Keratinocyte (primary cell): ENCODE results near the gene KCNJ3. TPM values are rescaled to one million over a fixed set of nuclear protein-coding genes. Genes with fewer than 3 reads are reported as not detected.

Experiments used
- DNase-seq: peaks from one replicate; pipeline ENCODE4 v3.0.0-alpha.2; 2011; ENCODE audit warnings: low read depth, missing footprints, low spot score
- FAIRE-seq: peaks from 2 replicates; lab custom pipeline; 2011; peaks lifted over from hg19 to GRCh38; lab: Jason Lieb, UNC
- H2AFZ ChIP-seq: 2 replicates; pipeline ENCODE4 v1.6.0; 2012; ENCODE audit warnings: low read length, control low read depth, inconsistent platforms; ENCODE audit not compliant: control insufficient read depth
- H3K27ac ChIP-seq: 2 replicates; pipeline ENCODE4 v1.5.1; 2011; ENCODE audit warnings: low read length; ENCODE audit not compliant: control insufficient read depth, insufficient read depth
- H3K27me3 ChIP-seq: 3 replicates; pipeline ENCODE4 v1.6.0; 2011; ENCODE audit warnings: low read length; ENCODE audit not compliant: control insufficient read depth, insufficient read depth; ENCODE audit errors: extremely low read depth
- H3K36me3 ChIP-seq, 2 experiments: 2 replicates in 1 of 2; 3 replicates in 1 of 2; pipeline ENCODE4 v1.5.1; 2011; ENCODE audit warnings: low read length in 2 of 2, mild to moderate bottlenecking in 1 of 2; ENCODE audit not compliant: control insufficient read depth in 2 of 2, insufficient read depth in 2 of 2; ENCODE audit errors: extremely low read depth in 1 of 2
- H3K4me1 ChIP-seq: 3 replicates; pipeline ENCODE4 v1.5.1; 2011; ENCODE audit warnings: low read length; ENCODE audit not compliant: control insufficient read depth, insufficient read depth; ENCODE audit errors: extremely low read depth
- H3K4me2 ChIP-seq: 3 replicates; pipeline ENCODE4 v1.6.0; 2011; ENCODE audit warnings: low read depth, low read length; ENCODE audit not compliant: control insufficient read depth, insufficient read depth; ENCODE audit errors: extremely low read depth
- H3K4me3 ChIP-seq, 3 experiments: fragments of 200-600 bp in 1 of 3; sonication (generic) in 1 of 3; 2 replicates in 2 of 3; 3 replicates in 1 of 3; pipeline ENCODE4 v1.5.1; 2011 to 2016; ENCODE audit warnings: low read length in 3 of 3, mild to moderate bottlenecking in 3 of 3, control low read depth in 2 of 3, inconsistent platforms in 1 of 3, low read depth in 1 of 3, mixed read lengths in 1 of 3, mixed run types in 1 of 3, moderate library complexity in 1 of 3; ENCODE audit not compliant: control insufficient read depth in 2 of 3, insufficient read depth in 2 of 3; ENCODE audit errors: extremely low read depth in 1 of 3
- H3K79me2 ChIP-seq: 2 replicates; pipeline ENCODE4 v1.6.0; 2012; ENCODE audit warnings: low read length; ENCODE audit not compliant: control insufficient read depth, insufficient read depth
- H3K9ac ChIP-seq: 3 replicates; pipeline ENCODE4 v1.6.0; 2011; ENCODE audit warnings: low read length; ENCODE audit not compliant: control insufficient read depth, insufficient read depth; ENCODE audit errors: extremely low read depth
- H3K9me1 ChIP-seq: 3 replicates; pipeline ENCODE4 v1.6.0; 2011; ENCODE audit warnings: low read length; ENCODE audit not compliant: control insufficient read depth, insufficient read depth; ENCODE audit errors: extremely low read depth
- H3K9me3 ChIP-seq: 2 replicates; pipeline ENCODE4 v1.5.1; 2012; ENCODE audit warnings: low read depth, low read length; ENCODE audit not compliant: control insufficient read depth
- H4K20me1 ChIP-seq: 3 replicates; pipeline ENCODE4 v1.6.0; 2011; ENCODE audit warnings: low read length; ENCODE audit not compliant: control insufficient read depth, insufficient read depth; ENCODE audit errors: extremely low read depth
- EZH2 ChIP-seq: IDR thresholded peaks from one replicate; pipeline ENCODE4 v1.6.1; 2012; ENCODE audit warnings: inconsistent platforms, mild to moderate bottlenecking, low read length, moderate library complexity
- dilution Hi-C: fragments of 300-500 bp; cut with MboI; formaldehyde crosslinking; loops from one replicate; pipeline ENCODE4 v1.7.0; 2020; ENCODE audit warnings: low sequenced_read_pairs; ENCODE audit not compliant: extremely low pct_ligation_motif_present
- polyA plus RNA-seq, 5 experiments: library from polyadenylated mRNA; depleted of rRNA in 3 of 5; stranded (reverse) in 3 of 5; stranded (forward) in 1 of 5; unstranded in 1 of 5; fragments of >200 nt; gene quantifications; 1 replicate in 1 of 5; 2 replicates in 3 of 5; 3 replicates in 1 of 5; pipeline versions ENCODE4 v1.2.1 to v1.2.3, GENCODE V29; 2011 to 2012; ENCODE audit warnings: missing spikeins in 2 of 5, low read depth in 1 of 5, low replicate concordance in 1 of 5
- TF ChIP-seq, protein P1 (sequence below), 3 experiments: IDR thresholded peaks in 1 of 3; conservative IDR thresholded peaks in 1 of 3; optimal IDR thresholded peaks in 1 of 3; 2 replicates in 2 of 3; 3 replicates in 1 of 3; pipeline versions ENCODE3 to v1.5.1; 2011; ENCODE audit warnings: low read length in 3 of 3, mild to moderate bottlenecking in 3 of 3, moderate library complexity in 2 of 3, control low read depth in 1 of 3, inconsistent platforms in 1 of 3; ENCODE audit not compliant: insufficient read depth in 2 of 3; ENCODE audit errors: extremely low read depth in 1 of 3

KCNJ3 gene
- polyA plus RNA-seq, 1 donor (not counting 4 experiments of a cell fraction or from before 2014, with no cell fraction given), result not detected

DNA sequence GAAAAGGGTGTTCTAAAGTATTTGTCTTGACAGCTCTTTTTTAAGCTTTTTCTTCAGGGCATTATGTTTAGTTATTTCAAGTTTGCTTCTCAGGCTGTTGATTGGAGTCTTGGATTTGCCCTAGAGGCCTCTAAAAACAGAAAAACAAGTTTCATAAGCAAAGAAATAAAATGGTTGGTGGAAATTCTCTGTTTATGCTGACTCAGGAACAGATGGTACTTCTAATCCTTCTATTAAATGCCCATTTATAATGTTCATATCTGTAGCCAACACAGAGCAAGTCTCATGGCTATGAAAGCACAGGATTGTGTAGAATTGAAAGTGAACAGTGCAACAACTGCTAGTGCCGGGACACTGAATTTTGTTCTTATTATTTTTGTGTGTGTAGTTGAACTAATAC, 60.4 kb downstream of the KCNJ3 start:
- H3K36me3 ChIP-seq, result no peaks in the 10 kb centered on the region
- dilution Hi-C loops, result no loop called here
- H3K4me3 ChIP-seq, result no peak overlapping the region
- H3K4me2 ChIP-seq, result no peak overlapping the region
- no peaks in the 10 kb centered on the region for H4K20me1 ChIP-seq
- H3K27me3 ChIP-seq, result no peaks in the 10 kb centered on the region
- H3K9ac ChIP-seq, result no peak overlapping the region
- no peaks in the 10 kb centered on the region for H3K4me1 ChIP-seq
- H3K27ac ChIP-seq, result no peak overlapping the region
- FAIRE-seq (no peak), DNase-seq (no peak)
- H3K79me2 ChIP-seq, result no peaks in the 10 kb centered on the region
- H3K9me1 ChIP-seq, result no peaks in the 10 kb centered on the region
- H2AFZ ChIP-seq, result no peak overlapping the region
- H3K9me3 ChIP-seq, result no peaks in the 10 kb centered on the region
- no peak for TF ChIP-seq EZH2
- TF ChIP-seq, protein P1, sequence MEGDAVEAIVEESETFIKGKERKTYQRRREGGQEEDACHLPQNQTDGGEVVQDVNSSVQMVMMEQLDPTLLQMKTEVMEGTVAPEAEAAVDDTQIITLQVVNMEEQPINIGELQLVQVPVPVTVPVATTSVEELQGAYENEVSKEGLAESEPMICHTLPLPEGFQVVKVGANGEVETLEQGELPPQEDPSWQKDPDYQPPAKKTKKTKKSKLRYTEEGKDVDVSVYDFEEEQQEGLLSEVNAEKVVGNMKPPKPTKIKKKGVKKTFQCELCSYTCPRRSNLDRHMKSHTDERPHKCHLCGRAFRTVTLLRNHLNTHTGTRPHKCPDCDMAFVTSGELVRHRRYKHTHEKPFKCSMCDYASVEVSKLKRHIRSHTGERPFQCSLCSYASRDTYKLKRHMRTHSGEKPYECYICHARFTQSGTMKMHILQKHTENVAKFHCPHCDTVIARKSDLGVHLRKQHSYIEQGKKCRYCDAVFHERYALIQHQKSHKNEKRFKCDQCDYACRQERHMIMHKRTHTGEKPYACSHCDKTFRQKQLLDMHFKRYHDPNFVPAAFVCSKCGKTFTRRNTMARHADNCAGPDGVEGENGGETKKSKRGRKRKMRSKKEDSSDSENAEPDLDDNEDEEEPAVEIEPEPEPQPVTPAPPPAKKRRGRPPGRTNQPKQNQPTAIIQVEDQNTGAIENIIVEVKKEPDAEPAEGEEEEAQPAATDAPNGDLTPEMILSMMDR (optimal IDR thresholded peaks at IDR 0.05 in 1 of 3, IDR thresholded peaks at IDR 0.05 in 1 of 3, conservative IDR thresholded peaks at IDR 0.05 in 1 of 3; ENCODE audit: extremely low read depth in 1 of 3, insufficient read depth in 2 of 3, low read length in 3 of 3), result no peak

GRCh38 chr2:154762638-154763037, 64.1 kb downstream of the KCNJ3 start:
- H3K9me3 ChIP-seq, result no peaks in the 10 kb centered on the region
- H4K20me1 ChIP-seq, result no peaks in the 10 kb centered on the region
- no peaks in the 10 kb centered on the region for H3K27me3 ChIP-seq
- no peak overlapping the region for H3K4me2 ChIP-seq
- H3K4me3 ChIP-seq, result no peak overlapping the region
- H3K9ac ChIP-seq, result no peak overlapping the region
- no peaks in the 10 kb centered on the region for H3K9me1 ChIP-seq
- no peak overlapping the region for H2AFZ ChIP-seq
- no peaks in the 10 kb centered on the region for H3K36me3 ChIP-seq
- no peak for DNase-seq
- no peaks in the 10 kb centered on the region for H3K79me2 ChIP-seq
- no peak for FAIRE-seq
- TF ChIP-seq, protein P1 (optimal IDR thresholded peaks at IDR 0.05 in 1 of 3, IDR thresholded peaks at IDR 0.05 in 1 of 3, conservative IDR thresholded peaks at IDR 0.05 in 1 of 3; ENCODE audit: extremely low read depth in 1 of 3, insufficient read depth in 2 of 3, low read length in 3 of 3), result no peak
- no peak for TF ChIP-seq EZH2
- dilution Hi-C loops, result no loop called here
- no peak overlapping the region for H3K27ac ChIP-seq
- H3K4me1 ChIP-seq, result no peaks in the 10 kb centered on the region
